GM12892 (cell line): ENCODE data around the gene MYO1H.

ENCODE experiments used
- POLR2AphosphoS5 ChIP-seq: IDR thresholded peaks from 2 replicates; pipeline ENCODE4 v1.6.1; 2011; ENCODE audit warnings: low read depth, low read length, control low read depth
- TAF1 ChIP-seq: IDR thresholded peaks from 2 replicates; pipeline ENCODE4 v1.6.1; 2011; ENCODE audit warnings: low read depth, mild to moderate bottlenecking, control low read depth, low read length, borderline replicate concordance

GRCh38 chr12:109352184-109352583 is 4.5 kb downstream of the MYO1H start:
- TF ChIP-seq POLR2AphosphoS5 = no peak
- no peak for TF ChIP-seq TAF1
